ENCODE results near the gene CRIP1. TPM values are rescaled to one million over a fixed set of nuclear protein-coding genes. Genes with fewer than 3 reads are reported as not detected.

Gene CRIP1
- total and polyA plus RNA-seq, 2 experiments from 2014 or later = 1.8 to 14.7 TPM

GRCh38 chr14:105490572-105491365 lies 4.1 kb downstream of the CRIP1 start, which contains the start of gene TEDC1:
Gene TEDC1, plus strand, starts transcription at chr14:105491246. Its CDS starts 130 bp downstream, at chr14:105491376.
- Histone ChIP-seq H3K4me2 (peak within 1 kb of the TSS; percentile 100), H3K79me2 (no peaks in the 10 kb centered on the region), H2AFZ (peak within 1 kb of the TSS; percentile 69), H3K27me3 (peaks cover 12% of the 10 kb centered on the region), H3K4me1 (ENCODE audit: insufficient read depth) (peaks cover 10% of the 10 kb centered on the region), H3K9me2 (replicated peaks; ENCODE audit: insufficient read depth) (no peaks in the 10 kb centered on the region), H3K27ac (peak within 1 kb of the TSS; percentile 84), H4K20me1 (ENCODE audit: insufficient read depth, poor library complexity, severe bottlenecking) (no peaks in the 10 kb centered on the region), H3K4me3 (peak within 1 kb of the TSS; percentile 37), H3K36me3 (replicated peaks; ENCODE audit: insufficient read depth, low read depth) (no peaks in the 10 kb centered on the region), H3K9me3 (ENCODE audit: low read depth) (no peaks in the 10 kb centered on the region)
- TF ChIP-seq EZH2 (IDR thresholded peaks at IDR 0.05; ENCODE audit: borderline replicate concordance) = no peak
- TF ChIP-seq CTCF (IDR thresholded peaks at IDR 0.05; ENCODE audit: poor library complexity) = peak; percentile 66
- TF ChIP-seq EZH2phosphoT487 (IDR thresholded peaks at IDR 0.05; ENCODE audit: low read depth, severe bottlenecking, unreplicated experiment) = no peak
- WGBS (ENCODE audit: low lambda C conversion rate, missing lambda C conversion rate) = 20% methylated on average over 69 of the region's 94 CpGs
- DNase-seq (ENCODE audit: low spot score) = peak; percentile 98

GRCh38 chr14:105491366-105491973 lies 4.8 kb downstream of the CRIP1 start:
- Histone ChIP-seq H3K27ac (no peak overlapping the region), H3K4me1 (ENCODE audit: insufficient read depth) (peaks cover 10% of the 10 kb centered on the region), H3K36me3 (replicated peaks; ENCODE audit: insufficient read depth, low read depth) (no peaks in the 10 kb centered on the region), H3K79me2 (no peaks in the 10 kb centered on the region), H3K27me3 (peaks cover 5% of the 10 kb centered on the region), H2AFZ (no peak overlapping the region), H3K9me3 (ENCODE audit: low read depth) (no peaks in the 10 kb centered on the region), H3K9me2 (replicated peaks; ENCODE audit: insufficient read depth) (no peaks in the 10 kb centered on the region), H3K4me2 (peak overlapping the region; percentile 79), H3K4me3 (no peak overlapping the region), H4K20me1 (ENCODE audit: insufficient read depth, poor library complexity, severe bottlenecking) (no peaks in the 10 kb centered on the region)
- TF ChIP-seq CTCF (IDR thresholded peaks at IDR 0.05; ENCODE audit: poor library complexity) = no peak
- TF ChIP-seq EZH2phosphoT487 (IDR thresholded peaks at IDR 0.05; ENCODE audit: low read depth, severe bottlenecking, unreplicated experiment) = no peak
- no peak for TF ChIP-seq EZH2 (IDR thresholded peaks at IDR 0.05; ENCODE audit: borderline replicate concordance)
- 51% methylated on average over 12 of the region's 53 CpGs for WGBS (ENCODE audit: low lambda C conversion rate, missing lambda C conversion rate)
- peak; percentile 65 for DNase-seq (ENCODE audit: low spot score)

DNA sequence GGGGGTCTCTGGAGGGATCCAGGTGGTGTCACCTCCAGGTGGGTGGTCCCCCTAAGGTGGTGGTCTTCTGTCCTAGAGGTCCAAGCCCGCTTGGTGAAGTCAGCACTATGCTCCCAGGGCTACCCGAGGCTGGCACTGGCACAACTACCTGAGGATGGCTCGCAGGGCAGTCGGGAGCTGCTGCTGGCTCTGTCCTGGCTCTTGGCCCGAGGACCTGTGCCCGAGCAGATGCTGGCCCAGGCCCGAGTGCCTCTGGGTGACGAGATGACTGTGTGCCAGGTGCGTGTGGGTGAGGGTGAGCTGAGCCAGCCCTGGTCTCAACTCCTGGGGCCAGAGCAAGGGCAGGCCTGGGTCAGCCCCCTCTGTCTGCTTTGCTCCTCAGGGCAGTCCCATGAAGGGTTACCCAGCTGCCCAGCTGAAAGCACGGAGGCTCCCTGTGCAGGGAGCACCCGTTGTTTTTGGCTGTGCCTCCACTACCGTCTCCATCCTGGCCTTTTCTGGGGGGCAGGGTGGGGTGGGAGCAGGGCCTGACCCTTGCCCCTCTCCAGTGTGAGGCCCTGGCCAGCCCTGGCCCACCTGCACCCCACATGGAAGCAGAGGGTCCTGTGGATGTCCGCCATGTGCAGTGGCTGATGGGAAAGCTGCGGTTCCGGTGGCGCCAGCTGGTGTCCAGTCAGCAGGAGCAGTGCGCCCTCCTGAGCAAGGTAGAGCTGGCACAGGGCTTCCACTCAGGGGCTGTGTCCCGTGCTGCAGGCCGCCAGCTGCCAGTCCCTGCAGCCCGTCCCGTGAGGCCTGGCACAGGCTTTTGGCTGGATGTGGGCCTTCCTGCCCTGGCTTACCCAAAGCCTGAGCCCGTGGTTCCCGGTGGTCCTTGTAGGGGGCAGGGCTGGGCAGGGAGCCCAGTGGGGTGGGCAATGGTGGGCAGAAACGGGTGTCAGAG lies 5.6 kb downstream of the CRIP1 start:
- Histone ChIP-seq H3K9me3 (ENCODE audit: low read depth) (no peaks in the 10 kb centered on the region), H3K79me2 (no peaks in the 10 kb centered on the region), H3K36me3 (replicated peaks; ENCODE audit: insufficient read depth, low read depth) (no peaks in the 10 kb centered on the region), H4K20me1 (ENCODE audit: insufficient read depth, poor library complexity, severe bottlenecking) (no peaks in the 10 kb centered on the region), H3K27ac (no peak overlapping the region), H3K4me1 (ENCODE audit: insufficient read depth) (peaks cover 10% of the 10 kb centered on the region), H3K27me3 (no peaks in the 10 kb centered on the region), H3K4me3 (no peak overlapping the region), H2AFZ (no peak overlapping the region), H3K9me2 (replicated peaks; ENCODE audit: insufficient read depth) (no peaks in the 10 kb centered on the region), H3K4me2 (no peak overlapping the region)
- 97% methylated on average over 20 of the region's 24 CpGs for WGBS (ENCODE audit: low lambda C conversion rate, missing lambda C conversion rate)
- TF ChIP-seq EZH2 (IDR thresholded peaks at IDR 0.05; ENCODE audit: borderline replicate concordance) (no peak), EZH2phosphoT487 (IDR thresholded peaks at IDR 0.05; ENCODE audit: low read depth, severe bottlenecking, unreplicated experiment) (no peak), CTCF (IDR thresholded peaks at IDR 0.05; ENCODE audit: poor library complexity) (no peak)
- DNase-seq (ENCODE audit: low spot score) = peak; percentile 5
